Upper lobe of left lung (tissue), 6 donors: ENCODE results near the gene PTX4. TPM values are rescaled to one million over a fixed set of nuclear protein-coding genes. Genes with fewer than 3 reads are reported as not detected.
A peak's percentile ranks its signal among the peaks of the same experiment; 100 is the strongest.

Experiments used
- ATAC-seq, 2 donors: fragments of 200-7000 bp; cut with Tn5 transposase; one replicate each; pipeline ENCODE4 v1.9.1; 2022; ENCODE audit warnings: mild to moderate bottlenecking in 2 of 2, moderate library complexity in 2 of 2; ENCODE audit not compliant: low FRiP score in 2 of 2
- DNase-seq, 2 donors: peaks; one replicate each; pipeline ENCODE4 v3.0.0-alpha.2; 2019 to 2020
- H3K27ac ChIP-seq, 4 donors: fragments of 200-600 bp; sonication (generic); one replicate each; pipeline ENCODE4 v1.5.1; 2016 to 2019
- H3K27me3 ChIP-seq, 4 donors: fragments of 200-600 bp; sonication (generic); one replicate each; pipeline ENCODE4 v1.5.1; 2017 to 2019
- H3K36me3 ChIP-seq, 4 donors: fragments of 200-600 bp; sonication (generic); one replicate each; pipeline ENCODE4 v1.5.1; 2016 to 2019
- H3K4me1 ChIP-seq, 4 donors: fragments of 200-600 bp; sonication (generic); one replicate each; pipeline ENCODE4 v1.5.1; 2018 to 2019
- H3K4me3 ChIP-seq, 4 donors: fragments of 200-600 bp; sonication (generic); one replicate each; pipeline ENCODE4 v1.5.1; 2017 to 2019; ENCODE audit warnings: mild to moderate bottlenecking in 2 of 4, moderate library complexity in 1 of 4
- H3K9me3 ChIP-seq, 4 donors: fragments of 200-600 bp; sonication (generic); one replicate each; pipeline ENCODE4 v1.5.1; 2018 to 2019
- EP300 ChIP-seq, 4 donors: sonication (generic); formaldehyde crosslinking; IDR thresholded peaks; one replicate each; pipeline ENCODE4 v1.5.1; 2017; ENCODE audit warnings: antibody characterized with exemption in 4 of 4, control low read depth in 2 of 4
- POLR2A ChIP-seq, 4 donors: fragments of 450-650 bp; IDR thresholded peaks; one replicate each; pipeline ENCODE4 v1.5.1; 2016 to 2017; ENCODE audit warnings: antibody characterized with exemption in 4 of 4, mild to moderate bottlenecking in 2 of 4
- POLR2AphosphoS5 ChIP-seq, 2 donors: sonication (generic); formaldehyde crosslinking; IDR thresholded peaks; one replicate each; pipeline ENCODE4 v1.5.1; 2017; ENCODE audit warnings: antibody characterized with exemption in 2 of 2
- WGBS, 2 donors: methylation state at CpG; one replicate each; pipeline ENCODE4 v1.1.5; 2017 to 2018; 5-methylcytosine and 5-hydroxymethylcytosine counted together
- total RNA-seq, 6 donors: library from RNA; depleted of rRNA in 4 of 6; stranded (reverse); fragments of >200 nt in 4 of 6; gene quantifications; one replicate each; pipeline versions ENCODE4 v1.1.0 to v1.2.1, GENCODE V29; 2016 to 2021
- TF ChIP-seq, protein P1 (sequence below), 6 experiments: fragments of 450-650 bp in 4 of 6; fragments of 200-600 bp in 2 of 6; sonication (generic) in 2 of 6; IDR thresholded peaks; one replicate each; pipeline ENCODE4 v1.5.1; 2016 to 2019; ENCODE audit warnings: antibody characterized with exemption in 6 of 6
- donor health status: DM: no; HTN: no; CAD: no; lungs with moderate emphysema.
- donor health status: DM: no; HTN: yes; CAD: no; lungs with severe emphysema.

The PTX4 gene
- total RNA-seq, 6 donors from 2014 or later: 0.30 to 0.34 (median 0.34) TPM; not detected in 3

DNA sequence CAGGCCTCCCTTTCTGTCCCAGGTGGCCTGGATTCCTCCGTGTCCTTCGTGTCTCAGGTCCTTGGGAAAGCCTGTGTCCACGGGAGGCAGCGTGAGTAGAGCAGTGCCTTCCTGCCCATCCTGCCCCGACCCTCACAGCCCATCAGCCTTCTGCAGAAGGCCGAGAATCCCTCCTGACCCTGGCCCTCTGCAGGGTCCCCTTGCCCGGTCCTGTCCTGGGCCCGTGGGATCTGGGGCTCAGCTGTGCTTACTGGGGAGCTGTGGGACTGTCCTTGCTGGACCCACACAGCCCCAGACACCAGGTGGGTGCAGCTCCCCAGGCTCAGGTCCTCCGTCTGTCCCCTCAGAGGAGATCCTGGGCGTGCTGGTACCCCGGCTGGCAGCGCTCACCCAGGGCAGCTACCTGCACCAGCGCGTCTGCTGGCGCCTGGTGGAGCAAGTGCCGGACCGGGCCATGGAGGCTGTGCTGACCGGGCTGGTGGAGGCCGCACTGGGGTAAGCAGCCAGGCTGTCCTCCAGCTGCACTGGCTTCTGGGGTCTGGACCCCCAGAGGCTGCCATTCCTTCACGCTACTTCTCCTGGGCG lies 8.4 kb upstream of the PTX4 start:
- ATAC-seq: no peak
- TF ChIP-seq POLR2A (IDR thresholded peaks at IDR 0.05): no peak
- TF ChIP-seq, protein P1, sequence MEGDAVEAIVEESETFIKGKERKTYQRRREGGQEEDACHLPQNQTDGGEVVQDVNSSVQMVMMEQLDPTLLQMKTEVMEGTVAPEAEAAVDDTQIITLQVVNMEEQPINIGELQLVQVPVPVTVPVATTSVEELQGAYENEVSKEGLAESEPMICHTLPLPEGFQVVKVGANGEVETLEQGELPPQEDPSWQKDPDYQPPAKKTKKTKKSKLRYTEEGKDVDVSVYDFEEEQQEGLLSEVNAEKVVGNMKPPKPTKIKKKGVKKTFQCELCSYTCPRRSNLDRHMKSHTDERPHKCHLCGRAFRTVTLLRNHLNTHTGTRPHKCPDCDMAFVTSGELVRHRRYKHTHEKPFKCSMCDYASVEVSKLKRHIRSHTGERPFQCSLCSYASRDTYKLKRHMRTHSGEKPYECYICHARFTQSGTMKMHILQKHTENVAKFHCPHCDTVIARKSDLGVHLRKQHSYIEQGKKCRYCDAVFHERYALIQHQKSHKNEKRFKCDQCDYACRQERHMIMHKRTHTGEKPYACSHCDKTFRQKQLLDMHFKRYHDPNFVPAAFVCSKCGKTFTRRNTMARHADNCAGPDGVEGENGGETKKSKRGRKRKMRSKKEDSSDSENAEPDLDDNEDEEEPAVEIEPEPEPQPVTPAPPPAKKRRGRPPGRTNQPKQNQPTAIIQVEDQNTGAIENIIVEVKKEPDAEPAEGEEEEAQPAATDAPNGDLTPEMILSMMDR (IDR thresholded peaks at IDR 0.05): no peak
- TF ChIP-seq EP300 (IDR thresholded peaks at IDR 0.05): no peak
- no peak for TF ChIP-seq POLR2AphosphoS5 (IDR thresholded peaks at IDR 0.05)
- DNase-seq: peak in 1 of 2 donors; percentile 69
- H3K9me3 ChIP-seq: no peaks in the 10 kb centered on the region
- no peaks in the 10 kb centered on the region for H3K27me3 ChIP-seq
- H3K27ac ChIP-seq: no peak overlapping the region
- H3K36me3 ChIP-seq: peaks cover 6 to 73% (median 53%) of the 10 kb centered on the region in 4 donors
- no peak overlapping the region for H3K4me3 ChIP-seq
- H3K4me1 ChIP-seq: peaks cover 17 to 25% (median 18%) of the 10 kb centered on the region in 4 donors
- 92 to 99% methylated on average over 15 to 21 of the region's 21 CpGs for WGBS, 2 donors

DNA sequence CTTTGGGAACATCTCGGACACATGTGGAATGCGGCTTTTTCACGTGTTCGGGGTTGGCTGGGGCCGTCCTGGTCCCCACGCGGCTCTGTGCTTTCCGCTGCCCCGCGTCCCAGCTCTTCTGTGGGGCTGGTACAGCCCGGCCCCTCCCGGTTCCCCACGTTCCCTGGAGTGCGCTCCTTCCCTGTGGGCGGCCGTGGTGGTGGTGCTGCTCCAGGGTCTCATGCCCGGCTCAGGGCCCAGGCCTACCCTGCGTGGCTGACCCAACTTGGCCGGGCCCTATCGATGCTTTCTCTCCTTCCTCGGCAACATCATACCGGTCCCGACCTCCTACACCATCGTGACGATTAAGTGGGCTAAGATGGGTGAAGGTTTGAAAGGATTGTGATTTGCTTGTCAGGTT lies 7.7 kb upstream of the PTX4 start:
- no peaks in the 10 kb centered on the region for H3K27me3 ChIP-seq
- no peak overlapping the region for H3K27ac ChIP-seq
- TF ChIP-seq, protein P1 (IDR thresholded peaks at IDR 0.05): no peak
- TF ChIP-seq POLR2A (IDR thresholded peaks at IDR 0.05) (no peak), EP300 (IDR thresholded peaks at IDR 0.05) (no peak), POLR2AphosphoS5 (IDR thresholded peaks at IDR 0.05) (no peak)
- DNase-seq (no peak), ATAC-seq (no peak)
- no peak overlapping the region for H3K4me3 ChIP-seq
- 92 to 94% methylated on average over 17 to 25 of the region's 25 CpGs for WGBS, 2 donors
- peaks cover 17 to 25% (median 18%) of the 10 kb centered on the region in 4 donors for H3K4me1 ChIP-seq
- H3K36me3 ChIP-seq: peaks cover 3 to 67% (median 46%) of the 10 kb centered on the region in 4 donors
- no peaks in the 10 kb centered on the region for H3K9me3 ChIP-seq

DNA sequence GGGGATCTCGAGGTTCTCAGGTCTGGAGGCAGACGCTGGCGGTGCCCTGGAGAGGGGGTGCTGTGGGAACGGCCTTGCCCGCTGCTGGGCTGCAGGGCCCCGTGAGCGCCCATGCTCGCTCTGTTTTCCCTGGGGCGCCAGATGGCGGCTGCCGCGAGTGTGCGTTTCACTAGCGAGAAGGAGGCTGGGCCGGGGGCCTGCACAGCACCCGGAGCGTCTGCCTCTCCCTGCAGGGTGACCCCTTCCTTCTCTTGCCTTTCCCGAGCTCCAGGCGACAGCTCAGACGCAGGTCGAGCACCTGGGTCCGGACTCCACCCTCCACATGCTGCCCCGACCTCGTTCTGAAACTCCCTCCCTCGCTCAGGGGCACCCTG lies 7.1 kb upstream of the PTX4 start:
- ATAC-seq: no peak
- H3K4me1 ChIP-seq: peaks cover 17 to 25% (median 18%) of the 10 kb centered on the region in 4 donors
- WGBS, 2 donors: 95 to 96% methylated on average over 19 to 25 of the region's 25 CpGs
- no peak overlapping the region for H3K4me3 ChIP-seq
- H3K27me3 ChIP-seq: no peaks in the 10 kb centered on the region
- TF ChIP-seq, protein P1 (IDR thresholded peaks at IDR 0.05): no peak
- no peak for TF ChIP-seq POLR2A (IDR thresholded peaks at IDR 0.05)
- TF ChIP-seq EP300 (IDR thresholded peaks at IDR 0.05): no peak
- no peak for TF ChIP-seq POLR2AphosphoS5 (IDR thresholded peaks at IDR 0.05)
- peaks cover 3 to 61% (median 40%) of the 10 kb centered on the region in 4 donors for H3K36me3 ChIP-seq
- no peak overlapping the region for H3K27ac ChIP-seq
- DNase-seq: peak in 1 of 2 donors; percentile 86
- H3K9me3 ChIP-seq: no peaks in the 10 kb centered on the region

DNA sequence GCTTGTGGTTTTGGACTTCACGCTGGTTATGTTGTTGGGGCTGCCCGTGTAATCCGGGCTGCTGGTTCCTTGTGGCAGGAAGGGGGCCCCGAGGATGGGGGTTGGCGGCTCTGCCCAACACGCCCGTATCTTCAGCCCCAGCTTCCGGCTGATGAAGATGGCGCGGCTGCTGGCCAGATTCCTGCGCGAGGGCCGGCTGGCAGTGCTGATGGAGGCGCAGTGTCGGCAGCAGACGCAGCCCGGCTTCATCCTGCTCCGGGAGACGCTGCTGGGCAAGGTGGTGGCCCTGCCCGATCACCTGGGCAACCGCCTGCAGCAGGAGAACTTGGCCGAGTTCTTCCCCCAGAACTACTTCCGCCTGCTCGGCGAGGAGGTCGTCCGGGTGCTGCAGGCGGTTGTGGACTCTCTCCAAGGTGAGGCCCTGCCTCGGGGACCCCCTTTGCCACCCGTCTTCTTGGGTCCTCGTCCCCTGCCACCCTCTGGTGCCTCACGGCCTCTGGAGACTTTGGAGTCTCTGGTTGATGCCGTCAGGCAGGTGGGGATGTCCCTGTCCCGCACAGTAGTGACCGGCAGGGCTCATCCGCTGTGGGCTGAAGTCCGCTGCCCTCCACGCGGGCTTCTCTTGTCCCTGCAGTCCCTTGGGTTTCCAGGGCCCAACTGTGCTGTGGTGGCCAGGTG lies 6.6 kb upstream of the PTX4 start:
- no peak for TF ChIP-seq POLR2A (IDR thresholded peaks at IDR 0.05)
- no peak for TF ChIP-seq EP300 (IDR thresholded peaks at IDR 0.05)
- TF ChIP-seq, protein P1 (IDR thresholded peaks at IDR 0.05): no peak
- TF ChIP-seq POLR2AphosphoS5 (IDR thresholded peaks at IDR 0.05): no peak
- Histone ChIP-seq H3K9me3 (no peaks in the 10 kb centered on the region), H3K4me3 (no peak overlapping the region), H3K36me3 (peaks cover 3 to 56% (median 35%) of the 10 kb centered on the region in 4 donors), H3K27ac (peak overlapping the region in 1 of 4 donors; percentile 90), H3K4me1 (peaks cover 17 to 25% (median 18%) of the 10 kb centered on the region in 4 donors), H3K27me3 (no peaks in the 10 kb centered on the region)
- DNase-seq (peak in 1 of 2 donors; percentile 75), ATAC-seq (no peak)
- WGBS, 2 donors: 96 to 98% methylated on average over 15 to 39 of the region's 39 CpGs
